Activated naive CD8-positive, alpha-beta T cell (primary cell): Measurements from ENCODE around the gene ALPK3.

Experiments
- H3K27ac Mint-ChIP-seq: one replicate; pipeline ENCODE4 v1.8.0; 2021; ENCODE audit warnings: mixed read lengths
- H3K27me3 Mint-ChIP-seq: one replicate; pipeline ENCODE4 v1.8.0; 2021; ENCODE audit warnings: mixed read lengths
- H3K36me3 Mint-ChIP-seq: one replicate; pipeline ENCODE4 v1.8.0; 2021; ENCODE audit warnings: mixed read lengths
- H3K4me1 Mint-ChIP-seq: one replicate; pipeline ENCODE4 v1.8.0; 2021; ENCODE audit warnings: low read depth, mixed read lengths
- H3K4me3 Mint-ChIP-seq: one replicate; pipeline ENCODE4 v1.8.0; 2021; ENCODE audit warnings: mild to moderate bottlenecking, mixed read lengths
- H3K9me3 Mint-ChIP-seq: one replicate; pipeline ENCODE4 v1.8.0; 2021; ENCODE audit warnings: low read depth, mixed read lengths

Gene ALPK3

DNA sequence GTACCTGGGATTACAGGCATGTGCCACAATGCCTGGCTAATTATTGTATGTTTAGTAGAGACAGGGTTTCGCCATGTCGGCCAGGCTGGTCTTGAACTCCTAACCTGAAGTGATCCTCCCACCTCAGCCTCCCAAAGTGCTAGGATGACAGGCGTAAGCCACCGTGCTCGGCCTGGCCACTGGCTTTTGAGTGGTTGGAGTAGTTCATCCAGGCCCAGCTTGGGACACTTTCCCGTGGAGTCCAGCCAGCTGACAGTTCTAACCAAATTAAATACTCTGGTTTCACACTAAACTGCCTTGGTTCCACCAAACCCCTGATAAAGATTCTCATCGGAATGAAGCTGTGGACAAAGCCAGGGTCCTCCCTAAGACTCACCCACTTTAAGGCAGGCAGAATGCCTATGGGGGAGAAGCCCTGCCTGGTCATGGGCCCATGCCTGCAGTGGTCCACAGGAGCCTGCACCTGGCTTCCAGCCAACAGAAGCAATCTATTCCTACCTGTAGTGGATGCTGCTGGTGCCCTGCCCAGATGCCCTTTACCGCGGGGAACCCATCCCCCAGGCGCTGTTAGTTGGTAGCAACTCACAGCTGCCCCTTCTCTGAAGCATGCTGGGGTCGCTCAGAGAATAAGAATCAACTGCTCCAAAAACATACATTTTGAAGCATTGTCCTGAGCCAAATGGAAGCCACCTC is 62.1 kb downstream of the ALPK3 start:
- H3K4me1 Mint-ChIP-seq: no peaks in the 10 kb centered on the region
- no peak overlapping the region for H3K27ac Mint-ChIP-seq
- H3K9me3 Mint-ChIP-seq: no peaks in the 10 kb centered on the region
- H3K27me3 Mint-ChIP-seq: no peaks in the 10 kb centered on the region
- no peaks in the 10 kb centered on the region for H3K36me3 Mint-ChIP-seq
- no peak overlapping the region for H3K4me3 Mint-ChIP-seq

DNA sequence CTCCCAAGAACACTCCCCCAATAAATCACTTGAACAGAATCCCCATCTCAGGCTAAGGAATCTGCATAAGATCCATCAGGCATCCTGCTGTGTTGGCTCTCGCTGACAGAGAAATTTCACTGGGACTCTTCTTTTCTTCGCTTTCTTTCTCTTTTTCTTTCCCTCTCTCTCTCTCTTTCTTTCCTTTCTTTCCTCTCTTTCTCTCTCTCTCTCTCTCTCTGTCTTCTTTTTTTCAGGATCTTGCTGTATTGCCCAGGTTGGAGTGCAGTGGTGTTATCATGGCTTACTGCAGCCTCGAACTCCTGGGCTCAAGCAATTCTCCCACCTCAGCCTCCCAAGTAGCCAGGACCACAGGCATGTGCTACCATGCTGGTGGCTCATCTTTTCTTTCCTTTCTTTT is 62.9 kb downstream of the ALPK3 start:
- H3K27ac Mint-ChIP-seq: no peak overlapping the region
- no peaks in the 10 kb centered on the region for H3K36me3 Mint-ChIP-seq

DNA sequence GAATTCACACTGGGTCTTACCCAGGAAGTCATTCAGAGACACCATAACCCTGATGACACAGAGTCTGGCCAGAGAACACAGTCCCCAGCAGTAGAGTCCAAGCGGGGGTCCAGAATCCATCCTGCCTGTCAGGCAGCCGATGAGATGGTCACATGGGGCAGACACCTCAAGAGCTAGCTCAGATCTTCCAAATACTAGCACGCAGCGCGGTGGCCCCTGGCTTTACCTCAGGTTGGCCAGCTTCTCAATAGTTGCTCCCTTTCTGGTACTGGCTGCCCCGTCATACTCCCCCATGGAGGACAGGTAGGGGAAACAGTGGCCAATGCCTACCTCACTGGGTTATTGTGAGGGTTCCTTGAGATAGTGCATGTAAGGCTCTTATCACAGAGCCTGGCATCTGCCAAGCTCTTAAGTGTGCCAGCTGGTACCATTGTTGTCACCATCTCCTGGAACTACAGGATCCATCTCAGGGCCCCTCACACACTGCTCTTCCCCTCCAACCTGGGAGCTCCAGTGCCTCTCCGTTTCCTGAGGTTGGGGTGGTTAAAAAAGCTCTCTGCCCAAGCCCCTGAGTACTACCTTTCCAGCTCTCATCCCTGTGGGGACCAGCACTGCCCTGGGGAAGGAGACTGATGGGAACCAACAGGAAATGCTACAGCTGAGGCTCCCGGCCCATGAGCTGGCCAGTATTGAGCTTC is 63.8 kb downstream of the ALPK3 start:
- Mint-ChIP-seq H3K36me3 (no peaks in the 10 kb centered on the region), H3K4me3 (no peak overlapping the region), H3K4me1 (no peaks in the 10 kb centered on the region), H3K27me3 (peaks cover 1% of the 10 kb centered on the region), H3K9me3 (no peaks in the 10 kb centered on the region), H3K27ac (no peak overlapping the region)

More for the DNA sequence above, 62.9 kb downstream of the ALPK3 start:
- no peaks in the 10 kb centered on the region for H3K4me1 Mint-ChIP-seq
- H3K27me3 Mint-ChIP-seq: peaks cover 1% of the 10 kb centered on the region
- no peak overlapping the region for H3K4me3 Mint-ChIP-seq
- H3K9me3 Mint-ChIP-seq: no peaks in the 10 kb centered on the region

DNA sequence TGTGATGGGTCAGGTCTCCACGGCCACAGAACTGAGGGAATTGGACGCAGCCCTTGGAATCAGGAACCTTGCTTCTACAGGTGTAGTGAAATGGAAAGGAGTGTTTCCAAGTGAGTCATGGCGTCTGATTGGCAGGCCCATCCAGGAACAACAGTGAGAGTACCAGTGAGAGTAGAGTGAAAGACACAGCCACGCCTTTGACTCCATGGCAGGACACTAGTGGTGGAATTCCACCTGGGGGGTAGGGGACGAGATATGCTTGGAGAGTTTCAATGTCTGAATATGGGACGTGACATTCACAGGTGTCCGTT is 64.3 kb downstream of the ALPK3 start:
- Mint-ChIP-seq H3K4me1 (no peaks in the 10 kb centered on the region), H3K4me3 (no peak overlapping the region), H3K36me3 (no peaks in the 10 kb centered on the region), H3K27me3 (peaks cover 1% of the 10 kb centered on the region), H3K9me3 (no peaks in the 10 kb centered on the region), H3K27ac (no peak overlapping the region)

DNA sequence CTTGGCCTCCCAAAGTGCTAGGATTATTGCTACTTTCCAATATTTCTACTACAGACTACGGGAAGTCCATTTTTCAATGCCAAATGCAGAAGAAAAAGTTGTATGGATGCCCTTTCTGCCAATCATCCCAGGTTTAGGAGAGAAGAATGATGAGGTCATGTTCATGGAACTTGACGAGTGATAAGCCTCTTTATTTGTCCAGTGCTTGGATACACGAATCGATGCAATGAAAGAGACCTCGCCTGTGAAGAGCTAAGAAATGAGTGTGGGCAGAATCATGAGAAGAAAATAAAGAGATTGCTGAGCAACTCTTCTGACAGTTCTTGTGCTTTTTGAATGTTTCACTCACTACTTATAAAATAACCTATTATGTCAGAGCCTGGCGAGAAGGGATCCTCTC is 66.3 kb downstream of the ALPK3 start:
- Mint-ChIP-seq H3K4me3 (no peak overlapping the region), H3K27me3 (peaks cover 1% of the 10 kb centered on the region), H3K9me3 (no peaks in the 10 kb centered on the region), H3K36me3 (no peaks in the 10 kb centered on the region), H3K4me1 (no peaks in the 10 kb centered on the region), H3K27ac (no peak overlapping the region)

DNA sequence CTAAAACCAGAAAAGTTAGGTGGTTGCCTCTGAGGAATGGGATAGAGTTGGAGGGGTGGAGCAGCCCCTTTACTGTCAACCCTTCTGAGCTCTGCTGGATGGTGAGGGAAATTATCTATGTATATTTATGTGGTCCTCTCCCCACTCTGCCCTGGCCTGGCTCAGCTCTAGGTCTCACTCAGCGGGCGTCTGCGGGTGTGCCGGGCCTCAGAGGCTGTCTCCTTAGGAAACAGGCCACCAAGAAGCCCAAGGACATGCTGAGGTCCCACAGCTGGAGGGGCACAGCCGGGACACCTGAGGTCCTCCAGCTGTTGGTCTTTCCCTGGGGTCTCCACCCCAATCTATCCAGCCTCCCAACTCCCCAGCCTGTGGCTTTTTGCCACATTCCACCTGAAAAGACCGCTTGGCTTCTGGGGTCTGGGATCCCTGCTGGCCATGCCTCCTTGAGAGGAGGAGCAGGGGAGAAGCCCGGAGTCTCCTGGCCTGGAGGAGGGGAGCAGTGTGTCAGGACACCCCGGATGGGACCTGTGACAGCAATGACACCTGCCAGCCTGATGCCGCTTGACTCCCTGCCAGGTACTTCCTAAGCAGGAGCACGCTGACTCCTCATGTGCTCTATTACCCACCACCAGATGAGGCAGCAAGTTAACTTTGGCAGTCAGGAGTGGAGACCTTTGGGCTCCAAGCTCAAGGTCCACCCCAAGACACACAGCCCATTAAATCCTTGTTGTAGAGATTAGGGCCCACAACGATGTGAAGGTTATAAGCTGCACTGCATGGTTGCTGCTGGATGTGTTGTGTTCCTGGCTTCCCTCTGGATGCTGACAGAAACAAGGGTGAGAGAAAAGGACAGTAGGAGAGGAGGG is 67.0 kb downstream of the ALPK3 start, which contains the start of gene SLC28A1:
Gene SLC28A1, plus strand, starts transcription at position 747 of the 866 bp plus-strand sequence. CDS start 3,099 bp downstream, outside the sequence.
- no peak within 1 kb of the TSS for H3K4me3 Mint-ChIP-seq
- no peak within 1 kb of the TSS for H3K27ac Mint-ChIP-seq
- no peaks in the 10 kb centered on the region for H3K4me1 Mint-ChIP-seq
- no peaks in the 10 kb centered on the region for H3K36me3 Mint-ChIP-seq
- peaks cover 1% of the 10 kb centered on the region for H3K27me3 Mint-ChIP-seq
- H3K9me3 Mint-ChIP-seq: no peaks in the 10 kb centered on the region

DNA sequence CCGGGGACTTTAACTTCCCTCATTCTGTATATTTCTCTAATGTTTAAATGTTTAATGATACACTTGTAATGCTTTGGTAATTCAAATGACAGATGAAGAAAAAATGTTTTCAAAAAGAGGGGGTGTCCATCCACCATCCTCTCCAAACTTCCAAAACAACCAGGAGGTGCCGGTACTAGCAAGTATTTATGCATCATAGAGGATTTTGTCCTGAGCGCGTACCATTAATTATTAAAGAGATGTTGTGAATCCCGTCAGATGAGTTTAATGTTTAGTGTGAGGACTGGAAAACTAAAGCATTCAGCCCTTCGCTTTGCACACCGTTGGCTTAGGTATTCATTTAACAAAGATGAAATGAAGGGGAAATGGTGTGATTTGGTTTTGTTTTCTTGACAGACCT is 68.6 kb downstream of the ALPK3 start:
- H3K36me3 Mint-ChIP-seq: no peaks in the 10 kb centered on the region
- no peaks in the 10 kb centered on the region for H3K9me3 Mint-ChIP-seq
- H3K4me3 Mint-ChIP-seq: no peak overlapping the region
- H3K4me1 Mint-ChIP-seq: no peaks in the 10 kb centered on the region
- peaks cover 1% of the 10 kb centered on the region for H3K27me3 Mint-ChIP-seq
- H3K27ac Mint-ChIP-seq: no peak overlapping the region

DNA sequence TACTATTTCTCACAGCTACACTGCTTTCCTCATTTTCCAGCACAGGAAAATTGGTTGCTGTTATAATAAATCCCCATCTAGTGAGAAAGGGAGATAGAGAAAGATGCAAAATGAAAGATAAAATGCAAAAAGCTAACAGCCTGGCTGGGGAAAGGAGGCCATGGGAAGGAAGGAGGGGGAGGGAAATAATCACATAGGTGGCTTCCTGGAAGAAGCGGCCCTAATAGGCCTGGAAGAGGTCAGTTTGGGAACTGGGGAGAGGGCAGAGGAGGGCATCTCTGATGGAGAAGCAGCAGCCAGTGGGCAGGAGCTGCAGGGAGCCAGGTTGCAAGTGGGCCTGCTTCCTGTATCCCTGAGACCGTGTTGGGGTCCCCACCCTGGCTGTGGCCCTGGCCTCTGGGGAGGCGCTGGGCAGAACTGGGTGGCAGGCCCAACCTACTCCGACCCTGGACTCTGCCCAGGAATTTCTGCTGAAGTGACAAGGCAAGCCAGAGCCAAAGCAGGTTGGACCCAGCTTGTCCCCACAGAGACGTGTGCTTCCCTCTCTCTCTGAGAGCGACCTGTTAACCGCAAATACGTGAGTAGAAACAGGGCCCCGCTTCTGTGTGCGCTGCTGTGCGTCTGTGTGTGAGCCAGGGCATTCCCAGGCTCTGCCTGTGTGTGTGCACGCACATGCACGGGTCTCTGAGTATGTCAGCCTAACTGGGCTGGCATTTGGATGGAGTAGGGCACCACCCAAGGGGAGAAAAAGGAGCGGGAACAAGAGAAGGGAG is 69.2 kb downstream of the ALPK3 start:
- Mint-ChIP-seq H3K27ac (no peak overlapping the region), H3K27me3 (peaks cover 1% of the 10 kb centered on the region), H3K36me3 (no peaks in the 10 kb centered on the region), H3K4me1 (no peaks in the 10 kb centered on the region), H3K4me3 (no peak overlapping the region), H3K9me3 (no peaks in the 10 kb centered on the region)

DNA sequence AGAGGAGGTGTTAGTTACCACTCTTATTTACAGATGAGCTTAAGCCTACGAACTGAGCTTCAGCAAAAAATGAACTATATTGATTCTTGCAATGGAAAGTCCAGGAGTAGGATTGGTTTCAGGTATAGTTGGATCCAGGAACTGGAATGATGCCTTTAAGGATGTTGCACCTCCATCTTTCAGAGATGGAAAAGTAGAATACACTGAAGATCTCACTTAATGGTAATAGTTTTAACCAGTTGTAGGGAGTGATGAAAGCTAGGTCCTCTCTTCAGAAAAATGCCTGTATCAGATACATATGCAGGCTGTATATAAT is 69.8 kb downstream of the ALPK3 start:
- Mint-ChIP-seq H3K27me3 (peaks cover 1% of the 10 kb centered on the region), H3K4me3 (no peak overlapping the region), H3K9me3 (no peaks in the 10 kb centered on the region), H3K36me3 (no peaks in the 10 kb centered on the region), H3K27ac (no peak overlapping the region), H3K4me1 (no peaks in the 10 kb centered on the region)

DNA sequence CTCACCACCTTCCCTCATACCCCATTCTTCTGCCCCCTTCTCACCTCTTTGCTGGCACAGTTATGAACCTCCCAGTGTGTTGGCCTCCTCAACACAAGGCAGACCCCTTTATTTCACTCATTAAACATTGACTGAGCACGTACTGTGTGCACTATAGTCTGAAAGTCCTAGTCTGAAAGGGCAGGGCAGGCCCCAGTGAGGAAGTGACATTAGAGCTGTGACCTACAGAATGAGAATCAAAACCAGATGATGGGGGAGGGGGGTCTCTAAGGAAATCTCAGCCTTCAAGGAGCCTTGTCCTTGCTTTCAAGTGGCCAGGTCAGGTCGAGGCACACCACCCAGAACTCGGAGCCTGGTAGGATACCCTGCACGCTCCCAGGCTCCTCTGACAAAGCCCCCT is 70.8 kb downstream of the ALPK3 start:
- Mint-ChIP-seq H3K27ac (no peak overlapping the region), H3K9me3 (no peaks in the 10 kb centered on the region), H3K36me3 (no peaks in the 10 kb centered on the region), H3K27me3 (peaks cover 1% of the 10 kb centered on the region), H3K4me3 (no peak overlapping the region), H3K4me1 (no peaks in the 10 kb centered on the region)

DNA sequence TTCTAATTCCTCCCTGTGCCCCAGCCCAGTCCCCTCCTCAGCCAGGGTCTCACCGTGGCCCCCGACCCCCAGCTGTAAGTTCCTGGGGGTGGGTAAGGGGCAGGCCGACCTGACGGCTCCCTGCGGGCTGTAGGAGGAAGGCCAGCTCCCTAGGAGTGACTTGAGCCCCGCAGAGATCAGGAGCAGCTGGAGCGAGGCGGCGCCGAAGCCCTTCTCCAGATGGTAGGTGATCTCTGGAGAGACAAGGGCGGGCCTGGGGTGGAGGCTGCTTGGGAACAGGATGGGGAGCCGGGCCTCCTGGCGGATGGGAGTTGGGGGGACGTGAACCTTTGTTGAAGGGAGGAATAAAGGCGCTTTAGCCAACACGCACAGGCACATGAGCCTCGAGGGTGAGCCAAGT is 71.5 kb downstream of the ALPK3 start:
- Mint-ChIP-seq H3K27ac (no peak overlapping the region), H3K9me3 (no peaks in the 10 kb centered on the region), H3K27me3 (peaks cover 1% of the 10 kb centered on the region), H3K4me1 (no peaks in the 10 kb centered on the region), H3K4me3 (no peak overlapping the region), H3K36me3 (no peaks in the 10 kb centered on the region)

DNA sequence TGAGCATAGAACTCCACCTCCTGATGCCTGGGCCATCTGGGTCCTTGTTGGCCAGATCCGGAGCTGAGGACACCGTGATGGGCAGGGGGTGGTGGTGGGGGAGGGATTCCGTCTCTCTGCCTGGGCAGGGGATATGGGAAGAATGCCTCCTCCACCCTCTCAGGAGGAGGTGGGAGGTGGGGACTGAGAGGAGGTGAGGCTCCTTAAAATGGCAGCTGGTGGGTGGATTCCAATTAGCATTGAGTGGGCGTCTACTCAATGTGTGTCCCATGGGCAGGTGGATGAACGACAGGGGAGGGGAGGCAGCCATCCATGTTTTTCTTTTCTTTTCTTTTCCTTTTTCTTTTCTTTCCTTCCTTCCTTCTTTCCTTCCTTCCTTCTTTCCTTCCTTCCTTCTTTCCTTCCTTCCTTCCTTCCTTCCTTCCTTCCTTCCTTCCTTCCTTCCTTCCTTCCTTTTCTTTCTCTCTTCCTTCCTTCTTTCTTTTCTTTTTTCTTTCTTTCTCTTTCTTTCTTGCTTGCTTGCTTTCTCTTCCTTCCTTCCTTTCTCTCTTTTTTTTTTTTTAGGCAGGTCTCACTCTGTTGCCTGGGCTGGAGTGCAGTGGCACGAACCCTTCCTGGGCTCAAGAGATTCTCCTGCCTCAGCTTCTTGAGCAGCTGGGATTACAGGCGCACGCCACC is 72.3 kb downstream of the ALPK3 start:
- no peak overlapping the region for H3K4me3 Mint-ChIP-seq
- no peaks in the 10 kb centered on the region for H3K36me3 Mint-ChIP-seq
- H3K27me3 Mint-ChIP-seq: peaks cover 1% of the 10 kb centered on the region
- no peak overlapping the region for H3K27ac Mint-ChIP-seq
- no peaks in the 10 kb centered on the region for H3K4me1 Mint-ChIP-seq
- no peaks in the 10 kb centered on the region for H3K9me3 Mint-ChIP-seq

DNA sequence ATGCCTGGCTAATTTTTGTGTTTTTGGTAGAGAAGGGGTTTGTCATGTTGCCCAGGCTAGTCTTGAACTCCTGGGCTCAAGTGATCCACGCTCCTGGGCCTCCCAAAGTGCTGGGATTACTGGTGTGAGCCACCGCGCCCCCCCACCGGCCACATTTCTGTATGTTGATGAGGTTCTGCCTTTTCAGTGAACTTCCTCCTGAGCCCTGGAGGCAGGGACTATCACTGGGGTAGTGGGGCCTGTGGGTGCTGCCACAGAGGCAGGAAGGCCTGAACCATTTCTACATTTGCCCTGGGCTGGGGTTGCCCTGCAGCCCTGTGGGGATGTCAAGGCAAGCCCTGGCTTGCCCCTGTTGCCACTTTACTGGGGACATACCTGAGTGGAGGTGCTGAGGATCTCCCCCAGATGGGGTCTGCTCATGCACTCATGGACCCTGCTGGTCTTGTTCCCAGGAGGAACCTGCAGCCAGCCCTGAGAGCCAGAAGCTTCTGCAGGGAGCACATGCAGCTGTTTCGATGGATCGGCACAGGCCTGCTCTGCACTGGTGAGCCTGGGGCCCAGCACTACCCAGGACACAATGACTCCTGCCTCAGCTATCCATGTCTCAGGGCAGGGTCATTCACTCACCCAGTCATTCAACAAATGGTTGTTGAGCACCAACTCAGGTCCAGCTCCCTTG is 73.0 kb downstream of the ALPK3 start:
- Mint-ChIP-seq H3K4me3 (no peak overlapping the region), H3K36me3 (no peaks in the 10 kb centered on the region), H3K9me3 (no peaks in the 10 kb centered on the region), H3K27me3 (no peaks in the 10 kb centered on the region), H3K4me1 (no peaks in the 10 kb centered on the region), H3K27ac (no peak overlapping the region)

DNA sequence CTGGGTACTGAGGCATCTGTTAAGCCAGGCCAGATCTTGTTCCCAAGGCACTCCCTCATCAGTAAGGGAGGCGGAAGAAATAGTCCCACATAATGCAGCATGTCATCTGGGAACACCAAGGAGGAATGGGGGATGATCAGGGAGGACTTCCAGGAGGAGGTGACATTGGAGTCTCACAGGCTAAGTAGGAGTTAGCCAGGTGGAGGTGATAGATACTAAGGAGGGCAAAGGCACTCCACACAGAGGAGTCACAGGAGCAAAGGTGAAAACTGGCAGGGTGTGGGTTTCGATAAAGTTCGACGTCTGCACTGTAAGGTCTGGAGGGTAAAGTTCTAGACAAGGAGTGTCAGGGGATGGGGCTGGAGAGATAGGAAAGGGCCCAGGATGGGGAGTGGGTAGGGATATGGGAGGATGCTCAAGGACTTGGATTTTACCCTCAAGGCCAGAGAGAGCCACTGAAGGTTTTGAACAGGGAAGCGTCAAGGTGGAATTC is 73.6 kb downstream of the ALPK3 start:
- H3K27ac Mint-ChIP-seq: no peak overlapping the region

More for the DNA sequence above, 73.6 kb downstream of the ALPK3 start:
- Mint-ChIP-seq H3K36me3 (no peaks in the 10 kb centered on the region), H3K27me3 (no peaks in the 10 kb centered on the region), H3K9me3 (no peaks in the 10 kb centered on the region), H3K4me1 (no peaks in the 10 kb centered on the region), H3K4me3 (no peak overlapping the region)
